Testis (tissue), 2 donors: Measurements from ENCODE around the gene MAOB.
"Not testable (repeated sequence)": the region's sequence is repeated elsewhere in the genome, so short reads cannot be mapped to it uniquely, and the experiment has no call there.

ENCODE experiments used
- CTCF ChIP-seq, 3 experiments: fragments of 450-650 bp in 2 of 3; fragments of 200-600 bp in 1 of 3; sonication (generic) in 1 of 3; IDR thresholded peaks; one replicate each; pipeline ENCODE4 v1.5.1; 2016 to 2019; ENCODE audit warnings: antibody characterized with exemption in 3 of 3, mild to moderate bottlenecking in 2 of 3, moderate library complexity in 1 of 3
- POLR2A ChIP-seq: fragments of 450-650 bp; IDR thresholded peaks from one replicate; pipeline ENCODE4 v1.6.1; 2017; ENCODE audit warnings: antibody characterized with exemption, mild to moderate bottlenecking, moderate library complexity

DNA sequence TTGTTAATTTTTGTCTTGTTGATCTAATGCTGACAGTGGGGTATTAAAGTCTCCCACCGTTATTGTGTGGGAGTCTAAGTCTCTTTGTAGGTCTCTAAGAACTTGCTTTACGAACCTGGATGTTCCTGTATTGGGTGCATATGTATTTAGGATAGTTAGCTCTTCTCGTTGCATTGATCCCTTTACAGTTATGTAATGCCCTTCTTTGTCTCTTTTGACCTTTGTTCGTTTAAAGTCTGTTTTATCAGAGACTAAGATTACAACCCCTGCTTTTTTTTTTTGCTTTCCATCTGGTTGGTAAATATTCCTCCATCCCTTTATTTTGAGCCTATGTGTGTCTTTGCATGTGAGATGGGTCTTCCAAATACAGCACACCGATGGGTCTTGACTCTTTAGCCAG, 157.0 kb downstream of the MAOB start:
- TF ChIP-seq CTCF (IDR thresholded peaks at IDR 0.05); POLR2A: not testable (repeated sequence)
